HS-27A (cell line): ENCODE data around the gene SLF2.
"Not testable (repeated sequence)": the region's sequence is repeated elsewhere in the genome, so short reads cannot be mapped to it uniquely, and the experiment has no call there.

Experiments
- DNase-seq: peaks from one replicate; pipeline ENCODE4 v3.0.0-alpha.2; 2012; ENCODE audit warnings: low read depth, missing footprints

SLF2 gene

GRCh38 chr10:100878291-100878910 lies 34.4 kb upstream of the SLF2 start:
- DNase-seq: peak; percentile 26

- no peak for DNase-seq
Measured at GRCh38 chr10:100879741-100880360, 32.9 kb upstream of the SLF2 start.

GRCh38 chr10:100881556-100882213 lies 31.1 kb upstream of the SLF2 start:
- DNase-seq: no peak

- no peak for DNase-seq
Measured at GRCh38 chr10:100882252-100882651, 30.5 kb upstream of the SLF2 start.

- DNase-seq: no peak
Measured at GRCh38 chr10:100882671-100883311, 30.0 kb upstream of the SLF2 start.

- DNase-seq: no peak
Measured at GRCh38 chr10:100883312-100883821, 29.4 kb upstream of the SLF2 start.

GRCh38 chr10:100885611-100886010 lies 27.2 kb upstream of the SLF2 start:
- DNase-seq: not testable (repeated sequence)

- no peak for DNase-seq
Measured at GRCh38 chr10:100886091-100886490, 26.7 kb upstream of the SLF2 start.

- no peak for DNase-seq
Measured at GRCh38 chr10:100886521-100886920, 26.2 kb upstream of the SLF2 start.

- no peak for DNase-seq
Measured at GRCh38 chr10:100886963-100887362, 25.8 kb upstream of the SLF2 start.

- no peak for DNase-seq
Measured at GRCh38 chr10:100887761-100888296, 24.9 kb upstream of the SLF2 start.

GRCh38 chr10:100888957-100889356 lies 23.8 kb upstream of the SLF2 start:
- no peak for DNase-seq

- no peak for DNase-seq
Measured at GRCh38 chr10:100889546-100889945, 23.2 kb upstream of the SLF2 start.

- no peak for DNase-seq
Measured at GRCh38 chr10:100890141-100890672, 22.6 kb upstream of the SLF2 start.

- DNase-seq: peak; percentile 76
Measured at GRCh38 chr10:100890673-100891317, 22.0 kb upstream of the SLF2 start.

GRCh38 chr10:100894033-100894432 lies 18.7 kb upstream of the SLF2 start:
- DNase-seq: no peak

GRCh38 chr10:100894589-100895294 lies 18.0 kb upstream of the SLF2 start:
- no peak for DNase-seq

- no peak for DNase-seq
Measured at GRCh38 chr10:100895346-100895745, 17.4 kb upstream of the SLF2 start.

- no peak for DNase-seq
Measured at GRCh38 chr10:100895896-100896295, 16.9 kb upstream of the SLF2 start.

- no peak for DNase-seq
Measured at GRCh38 chr10:100896876-100897461, 15.8 kb upstream of the SLF2 start.

- no peak for DNase-seq
Measured at GRCh38 chr10:100897976-100898375, 14.8 kb upstream of the SLF2 start.
